Liver (tissue), 9 donors: ENCODE measurements around the gene HDLBP. TPM values are rescaled to one million over a fixed set of nuclear protein-coding genes. Genes with fewer than 3 reads are reported as not detected.

Experiments used
- DNase-seq: peaks from one replicate; pipeline ENCODE4 v3.0.0-alpha.2; 2017; ENCODE audit warnings: low spot score
- H3K27ac ChIP-seq, 2 donors: one replicate each; pipeline ENCODE4 v1.7.0; 2013; ENCODE audit warnings: inconsistent platforms in 2 of 2, low read length in 2 of 2, control low read depth in 1 of 2, low read depth in 1 of 2, mild to moderate bottlenecking in 1 of 2
- H3K27me3 ChIP-seq, 4 donors: one replicate each; pipeline versions ENCODE4 v1.6.1 to v1.7.0; 2013; ENCODE audit warnings: low read length in 3 of 4, inconsistent platforms in 1 of 4, mild to moderate bottlenecking in 1 of 4, moderate library complexity in 1 of 4; ENCODE audit not compliant: control insufficient read depth in 4 of 4, insufficient read depth in 4 of 4
- H3K36me3 ChIP-seq, 4 donors: one replicate each; pipeline versions ENCODE4 v1.6.1 to v1.7.0; 2013; ENCODE audit warnings: low read length in 3 of 4, mild to moderate bottlenecking in 3 of 4, low read depth in 1 of 4, moderate library complexity in 1 of 4; ENCODE audit not compliant: control insufficient read depth in 4 of 4, insufficient read depth in 3 of 4
- H3K4me1 ChIP-seq, 4 donors: one replicate each; pipeline versions ENCODE4 v1.6.1 to v1.7.0; 2013; ENCODE audit warnings: low read length in 3 of 4, mild to moderate bottlenecking in 3 of 4, moderate library complexity in 1 of 4; ENCODE audit not compliant: control insufficient read depth in 4 of 4, insufficient read depth in 4 of 4
- H3K4me3 ChIP-seq, 3 donors: one replicate each; pipeline versions ENCODE4 v1.6.1 to v1.7.0; 2013; ENCODE audit warnings: low read length in 3 of 3, control low read depth in 1 of 3, low read depth in 1 of 3, mild to moderate bottlenecking in 1 of 3
- H3K9ac ChIP-seq, 2 donors: one replicate each; pipeline ENCODE4 v1.7.0; 2013; ENCODE audit warnings: low read length in 2 of 2, mild to moderate bottlenecking in 2 of 2, moderate library complexity in 2 of 2, control low read depth in 1 of 2, low read depth in 1 of 2
- H3K9me3 ChIP-seq, 4 donors: one replicate each; pipeline versions ENCODE4 v1.6.1 to v1.7.0; 2013; ENCODE audit warnings: low read length in 3 of 4; ENCODE audit not compliant: control insufficient read depth in 4 of 4
- EGR1 ChIP-seq, 2 donors: IDR thresholded peaks; 2 replicates each; pipeline ENCODE4 v1.6.1; 2016 to 2018; ENCODE audit warnings: antibody characterized with exemption in 2 of 2, low read depth in 2 of 2
- FOXA2 ChIP-seq: IDR thresholded peaks from 2 replicates; pipeline ENCODE4 v1.6.1; 2016; ENCODE audit warnings: antibody characterized with exemption
- GABPA ChIP-seq, 2 donors: IDR thresholded peaks in 1 of 2; conservative IDR thresholded peaks in 1 of 2; 2 replicates each; pipeline ENCODE4 v1.6.1; 2016; ENCODE audit warnings: antibody characterized with exemption in 2 of 2, mild to moderate bottlenecking in 1 of 2, moderate library complexity in 1 of 2
- HNF4A ChIP-seq, 2 donors: conservative IDR thresholded peaks; 2 replicates each; pipeline ENCODE4 v1.6.1; 2016; ENCODE audit warnings: antibody characterized with exemption in 2 of 2, mild to moderate bottlenecking in 2 of 2
- HNF4G ChIP-seq: IDR thresholded peaks from 2 replicates; pipeline ENCODE4 v1.6.1; 2016; ENCODE audit warnings: antibody characterized with exemption
- NR2F2 ChIP-seq: IDR thresholded peaks from 2 replicates; pipeline ENCODE4 v1.6.1; 2016; ENCODE audit warnings: antibody characterized with exemption
- RXRA ChIP-seq, 2 donors: IDR thresholded peaks; 2 replicates each; pipeline ENCODE4 v1.6.1; 2017 to 2018; ENCODE audit warnings: antibody characterized with exemption in 2 of 2, mild to moderate bottlenecking in 1 of 2
- SP1 ChIP-seq: IDR thresholded peaks from 2 replicates; pipeline ENCODE4 v1.6.1; 2018; ENCODE audit warnings: antibody characterized with exemption, mild to moderate bottlenecking
- TAF1 ChIP-seq: conservative IDR thresholded peaks from 2 replicates; pipeline ENCODE4 v1.6.1; 2016; ENCODE audit warnings: antibody characterized with exemption, mild to moderate bottlenecking
- YY1 ChIP-seq: IDR thresholded peaks from 2 replicates; pipeline ENCODE4 v1.6.1; 2016; ENCODE audit warnings: antibody characterized with exemption, mild to moderate bottlenecking
- WGBS: extraction: QIAGEN DNeasy Blood & Tissue Kit; methylation state at CpG from one replicate; pipeline ENCODE4 v1.1.7; 2013; 5-methylcytosine and 5-hydroxymethylcytosine counted together
- polyA plus RNA-seq, 2 donors: library from polyadenylated mRNA; stranded (reverse) in 1 of 2; unstranded in 1 of 2; fragments of 200-250 nt in 1 of 2; fragments of >200 nt in 1 of 2; fragmentation: Nextera tagmentation in 1 of 2; extraction: Ambion mirVana in 1 of 2; gene quantifications; one replicate each; pipeline versions ENCODE4 v1.2.1 to v1.2.3, GENCODE V29; 2013 to 2015
- total RNA-seq, 2 donors: library from RNA; depleted of rRNA; stranded (reverse); fragments of >200 nt; gene quantifications; one replicate each; pipeline ENCODE4 v1.2.3, GENCODE V29; 2014
- TF ChIP-seq, protein P1 (sequence below): IDR thresholded peaks from 2 replicates; pipeline ENCODE4 v1.6.1; 2016; ENCODE audit warnings: antibody characterized with exemption
- TF ChIP-seq, protein P2 (sequence below): fragments of 150-350 bp; IDR thresholded peaks from 2 replicates; pipeline ENCODE4 v1.5.1; 2017; ENCODE audit warnings: improper control_type of control experiment, low read depth, low read length; ENCODE audit not compliant: missing input control
- donor health status: healthy.
- donor health status: healthy.
- donor health status: healthy.
- donor health status: healthy.
- donor health status: healthy.

The HDLBP gene
- total and polyA plus RNA-seq, 4 donors: 219 to 580 (median 258) TPM

DNA sequence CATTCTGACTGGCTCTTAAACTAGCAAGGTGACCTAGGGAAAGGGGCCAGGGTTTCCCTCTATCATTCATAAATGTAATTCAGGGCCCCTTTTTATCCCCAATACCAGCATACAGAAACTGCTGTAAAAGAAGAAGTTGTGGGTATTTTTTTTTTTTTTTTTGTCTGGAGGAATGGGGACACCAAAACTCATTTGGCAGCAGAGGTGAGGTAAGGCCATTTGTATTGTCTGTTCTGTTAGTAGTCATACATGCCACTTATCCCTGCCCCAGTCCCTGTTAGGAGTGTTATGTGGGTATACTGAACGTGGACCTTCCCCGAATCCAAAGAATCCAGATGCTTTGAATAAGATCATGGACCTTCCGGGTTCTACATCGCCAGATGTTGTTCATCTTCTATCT is 1.9 kb upstream of the HDLBP start:
- WGBS: 71% methylated on average over 4 of the region's 4 CpGs
- no peaks in the 10 kb centered on the region for H3K9me3 ChIP-seq
- H3K9ac ChIP-seq: peak overlapping the region in 1 of 2 donors; percentile 6
- H3K27ac ChIP-seq: peak overlapping the region in 1 of 2 donors; percentile 93
- TF ChIP-seq HNF4G (no peak), EGR1 (IDR thresholded peaks at IDR 0.05; ENCODE audit: low read depth in 2 of 2) (no peak), YY1 (no peak), SP1 (no peak), NR2F2 (no peak), FOXA2 (no peak), RXRA (IDR thresholded peaks at IDR 0.05) (no peak), TAF1 (no peak)
- TF ChIP-seq, protein P1, sequence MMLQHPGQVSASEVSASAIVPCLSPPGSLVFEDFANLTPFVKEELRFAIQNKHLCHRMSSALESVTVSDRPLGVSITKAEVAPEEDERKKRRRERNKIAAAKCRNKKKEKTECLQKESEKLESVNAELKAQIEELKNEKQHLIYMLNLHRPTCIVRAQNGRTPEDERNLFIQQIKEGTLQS: no peak
- TF ChIP-seq, protein P2, sequence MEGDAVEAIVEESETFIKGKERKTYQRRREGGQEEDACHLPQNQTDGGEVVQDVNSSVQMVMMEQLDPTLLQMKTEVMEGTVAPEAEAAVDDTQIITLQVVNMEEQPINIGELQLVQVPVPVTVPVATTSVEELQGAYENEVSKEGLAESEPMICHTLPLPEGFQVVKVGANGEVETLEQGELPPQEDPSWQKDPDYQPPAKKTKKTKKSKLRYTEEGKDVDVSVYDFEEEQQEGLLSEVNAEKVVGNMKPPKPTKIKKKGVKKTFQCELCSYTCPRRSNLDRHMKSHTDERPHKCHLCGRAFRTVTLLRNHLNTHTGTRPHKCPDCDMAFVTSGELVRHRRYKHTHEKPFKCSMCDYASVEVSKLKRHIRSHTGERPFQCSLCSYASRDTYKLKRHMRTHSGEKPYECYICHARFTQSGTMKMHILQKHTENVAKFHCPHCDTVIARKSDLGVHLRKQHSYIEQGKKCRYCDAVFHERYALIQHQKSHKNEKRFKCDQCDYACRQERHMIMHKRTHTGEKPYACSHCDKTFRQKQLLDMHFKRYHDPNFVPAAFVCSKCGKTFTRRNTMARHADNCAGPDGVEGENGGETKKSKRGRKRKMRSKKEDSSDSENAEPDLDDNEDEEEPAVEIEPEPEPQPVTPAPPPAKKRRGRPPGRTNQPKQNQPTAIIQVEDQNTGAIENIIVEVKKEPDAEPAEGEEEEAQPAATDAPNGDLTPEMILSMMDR: no peak
- peaks cover 17 to 60% (median 56%) of the 10 kb centered on the region in 4 donors for H3K4me1 ChIP-seq
- H3K4me3 ChIP-seq: peak overlapping the region in 2 of 3 donors; percentile 88 to 95
- no peak for DNase-seq
- H3K36me3 ChIP-seq: no peaks in the 10 kb centered on the region
- no peaks in the 10 kb centered on the region for H3K27me3 ChIP-seq

DNA sequence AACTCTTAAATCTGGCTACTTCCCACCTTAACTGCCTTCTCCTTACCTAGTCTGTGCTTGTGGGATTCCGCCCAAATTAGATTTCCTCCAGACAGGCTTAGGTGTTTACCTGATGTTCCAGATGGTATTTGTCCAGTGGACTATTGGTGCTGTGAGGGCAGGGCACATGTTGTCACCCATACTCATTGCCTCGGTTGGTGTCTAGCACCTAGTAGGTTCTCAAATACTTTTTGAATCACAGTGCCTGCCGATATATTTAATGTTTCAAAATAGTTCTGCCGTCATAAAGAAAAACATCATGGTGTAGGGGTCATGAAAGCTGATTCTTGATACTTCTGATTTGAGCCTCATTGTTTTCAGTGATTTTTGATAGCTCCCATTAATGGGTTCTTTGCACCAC is 1.4 kb upstream of the HDLBP start:
- Histone ChIP-seq H3K9me3 (no peaks in the 10 kb centered on the region), H3K27me3 (no peaks in the 10 kb centered on the region), H3K4me1 (peaks cover 17 to 62% (median 58%) of the 10 kb centered on the region in 4 donors), H3K9ac (peak overlapping the region; percentile 81 to 90), H3K27ac (peak overlapping the region; percentile 93 to 98), H3K4me3 (peak overlapping the region; percentile 88 to 95 (median 95)), H3K36me3 (no peaks in the 10 kb centered on the region)
- TF ChIP-seq GABPA (IDR thresholded peaks at IDR 0.05 in 1 of 2, conservative IDR thresholded peaks at IDR 0.05 in 1 of 2): no peak
- TF ChIP-seq HNF4A (conservative IDR thresholded peaks at IDR 0.05): peak in 1 of 2 donors; percentile 25
- 9% methylated on average over 4 of the region's 4 CpGs for WGBS
- no peak for DNase-seq

DNA sequence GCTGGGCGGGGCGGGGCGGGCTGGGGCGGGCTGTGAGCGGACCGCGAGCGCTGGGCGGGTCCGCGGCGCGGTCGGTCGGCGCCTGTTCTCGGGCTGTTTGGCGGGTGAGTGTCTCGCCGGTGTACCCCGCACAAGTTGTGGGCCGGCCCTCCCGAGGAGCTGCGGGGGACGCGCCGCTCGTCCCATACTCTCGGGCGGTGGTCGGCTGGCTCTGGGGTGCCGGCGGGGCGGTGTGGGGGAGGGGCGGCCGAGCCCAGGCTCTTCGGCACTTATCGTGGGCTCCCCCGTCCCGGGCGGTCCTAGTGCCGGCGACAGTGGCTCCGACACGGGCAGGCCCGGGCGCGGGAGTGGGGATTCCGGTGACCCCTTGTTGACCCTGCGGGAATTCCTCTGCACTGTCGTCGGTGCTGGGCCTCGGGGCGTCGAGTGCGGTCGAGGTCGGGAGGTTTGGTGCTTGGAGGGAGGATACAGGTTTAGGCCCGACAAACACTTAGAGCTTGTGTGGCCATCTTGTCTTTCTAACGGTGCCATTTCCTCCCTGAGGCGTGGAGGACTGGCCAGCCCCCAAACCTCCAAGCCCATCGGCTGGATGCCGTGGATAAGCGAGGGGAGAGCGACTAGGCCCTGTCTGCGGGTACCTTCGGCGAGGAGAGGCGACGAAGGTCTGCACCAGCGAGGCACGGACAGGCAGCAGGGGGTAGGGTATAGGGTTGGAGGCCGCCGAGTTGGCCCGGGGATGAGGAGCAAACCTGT is 583 bp upstream of the HDLBP start, which contains the start of gene SEPTIN2:
TSS of gene SEPTIN2 (plus strand) at position 47 of the 753 bp plus-strand sequence. CDS start 8,308 bp downstream, outside the sequence.
- TF ChIP-seq YY1: peak; percentile 85
- no peak for TF ChIP-seq NR2F2
- H3K9ac ChIP-seq: peak within 1 kb of the TSS; percentile 90 to 97
- DNase-seq: no peak
- peaks cover 16 to 64% (median 55%) of the 10 kb centered on the region in 4 donors for H3K4me1 ChIP-seq
- H3K27ac ChIP-seq: peak within 1 kb of the TSS; percentile 98
- no peaks in the 10 kb centered on the region for H3K27me3 ChIP-seq
- under 1% methylated on average over 75 of the region's 75 CpGs for WGBS
- peak within 1 kb of the TSS; percentile 91 to 95 (median 95) for H3K4me3 ChIP-seq
- no peaks in the 10 kb centered on the region for H3K9me3 ChIP-seq
- H3K36me3 ChIP-seq: no peaks in the 10 kb centered on the region
